Astrocyte (in vitro differentiated cells and primary cell): ENCODE data around the gene KIAA1671. TPM values are rescaled to one million over a fixed set of nuclear protein-coding genes. Genes with fewer than 3 reads are reported as not detected.

Experiments used
- DNase-seq: peaks from one replicate; pipeline ENCODE4 v3.0.0-alpha.2; 2010; ENCODE audit warnings: low read depth
- FAIRE-seq: peaks from 2 replicates; lab custom pipeline; 2011; peaks lifted over from hg19 to GRCh38; lab: Jason Lieb, UNC
- H2AFZ ChIP-seq: 2 replicates; pipeline ENCODE4 v1.6.0; 2012; ENCODE audit warnings: low read depth, low read length, inconsistent platforms
- H3K27ac ChIP-seq: 2 replicates; pipeline ENCODE4 v1.5.1; 2011; ENCODE audit warnings: low read depth, low read length, inconsistent platforms
- H3K27me3 ChIP-seq: 2 replicates; pipeline ENCODE4 v1.6.0; 2011; ENCODE audit warnings: low read length, inconsistent platforms; ENCODE audit not compliant: insufficient read depth
- H3K36me3 ChIP-seq: 2 replicates; pipeline ENCODE4 v1.5.1; 2011; ENCODE audit warnings: low read length, inconsistent platforms; ENCODE audit not compliant: insufficient read depth
- H3K4me1 ChIP-seq: 2 replicates; pipeline ENCODE4 v1.5.1; 2011; ENCODE audit warnings: low read length, inconsistent platforms; ENCODE audit not compliant: insufficient read depth
- H3K4me2 ChIP-seq: 2 replicates; pipeline ENCODE4 v1.6.0; 2012; ENCODE audit warnings: low read length, inconsistent platforms
- H3K4me3 ChIP-seq: 2 replicates; pipeline ENCODE4 v1.5.1; 2011; ENCODE audit warnings: low read depth, mild to moderate bottlenecking, low read length, inconsistent platforms; ENCODE audit not compliant: insufficient read depth
- H3K79me2 ChIP-seq: 2 replicates; pipeline ENCODE4 v1.6.0; 2012; ENCODE audit warnings: mild to moderate bottlenecking, low read length, inconsistent platforms; ENCODE audit not compliant: insufficient read depth
- H3K9ac ChIP-seq: 2 replicates; pipeline ENCODE4 v1.6.0; 2012; ENCODE audit warnings: mild to moderate bottlenecking, low read length, inconsistent platforms
- H3K9me3 ChIP-seq: 2 replicates; pipeline ENCODE4 v1.5.1; 2012; ENCODE audit warnings: low read depth, mild to moderate bottlenecking, low read length, inconsistent platforms; ENCODE audit not compliant: insufficient read depth
- H4K20me1 ChIP-seq: 2 replicates; pipeline ENCODE4 v1.6.0; 2012; ENCODE audit warnings: low read length, inconsistent platforms; ENCODE audit not compliant: insufficient read depth
- H3K27ac Mint-ChIP-seq: one replicate; pipeline ENCODE4 v1.8.0; 2021; ENCODE audit warnings: mild to moderate bottlenecking, mixed read lengths; ENCODE audit not compliant: unreplicated experiment
- H3K27me3 Mint-ChIP-seq: one replicate; pipeline ENCODE4 v1.8.0; 2021; ENCODE audit warnings: low read depth, mixed read lengths; ENCODE audit not compliant: unreplicated experiment
- H3K36me3 Mint-ChIP-seq: one replicate; pipeline ENCODE4 v1.8.0; 2021; ENCODE audit warnings: low read depth, mixed read lengths; ENCODE audit not compliant: unreplicated experiment
- H3K4me1 Mint-ChIP-seq: one replicate; pipeline ENCODE4 v1.8.0; 2021; ENCODE audit warnings: low read depth, mixed read lengths; ENCODE audit not compliant: unreplicated experiment
- H3K4me3 Mint-ChIP-seq: one replicate; pipeline ENCODE4 v1.8.0; 2021; ENCODE audit warnings: mild to moderate bottlenecking, moderate library complexity, mixed read lengths; ENCODE audit not compliant: unreplicated experiment
- H3K9me3 Mint-ChIP-seq: one replicate; pipeline ENCODE4 v1.8.0; 2021; ENCODE audit warnings: mild to moderate bottlenecking, mixed read lengths; ENCODE audit not compliant: unreplicated experiment
- EZH2 ChIP-seq: IDR thresholded peaks from 2 replicates; pipeline ENCODE4 v1.6.1; 2012; ENCODE audit warnings: mild to moderate bottlenecking, low read length, inconsistent platforms; ENCODE audit not compliant: insufficient read depth
- total RNA-seq: library from RNA; stranded (reverse); gene quantifications from 2 replicates; pipeline ENCODE4 v1.2.1, GENCODE V29; 2021
- TF ChIP-seq, protein P1 (sequence below): IDR thresholded peaks from 2 replicates; pipeline ENCODE4 v1.5.1; 2011; ENCODE audit warnings: low read depth, mild to moderate bottlenecking, inconsistent platforms, low read length, moderate library complexity; ENCODE audit not compliant: insufficient read depth

KIAA1671 gene
- total RNA-seq, 1 donor from 2014 or later = 28.4 TPM

DNA sequence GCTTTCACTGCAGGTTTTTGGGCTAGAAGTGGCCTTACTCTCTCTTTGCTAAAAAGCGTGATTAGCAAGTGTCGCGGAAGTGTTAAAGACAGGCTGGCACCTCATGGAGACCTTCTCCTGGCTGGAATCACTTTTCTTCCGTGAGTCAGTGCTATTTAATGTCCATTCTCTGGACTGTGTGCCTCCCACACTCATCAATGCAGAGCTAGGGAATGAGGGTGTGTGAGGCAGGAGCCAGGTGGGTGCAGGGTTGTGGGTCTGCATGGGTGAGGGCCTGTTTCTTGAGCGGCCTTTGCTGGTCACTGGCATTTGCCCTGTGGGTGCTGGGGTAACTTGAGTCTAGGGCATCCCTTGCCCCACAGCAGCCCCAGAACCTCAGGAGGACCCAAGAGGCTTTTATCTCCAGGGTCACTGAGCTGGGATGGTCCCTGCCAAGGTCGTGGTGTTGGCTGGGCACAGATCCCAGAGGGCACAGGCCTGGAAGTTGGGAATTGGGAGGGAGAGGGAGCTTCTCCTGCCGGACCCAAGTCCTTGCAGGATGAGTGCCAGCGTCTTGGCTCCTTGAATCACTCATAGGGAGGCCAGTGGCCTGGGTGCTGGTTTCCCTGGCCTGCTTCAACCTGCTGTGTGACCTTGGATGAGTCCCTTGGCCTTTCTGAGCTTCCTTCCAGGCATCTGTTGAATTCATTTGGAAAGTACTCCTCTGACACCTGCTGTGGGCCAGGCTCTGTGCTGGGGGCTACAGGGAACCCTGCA, 30.0 kb downstream of the KIAA1671 start:
- TF ChIP-seq, protein P1, sequence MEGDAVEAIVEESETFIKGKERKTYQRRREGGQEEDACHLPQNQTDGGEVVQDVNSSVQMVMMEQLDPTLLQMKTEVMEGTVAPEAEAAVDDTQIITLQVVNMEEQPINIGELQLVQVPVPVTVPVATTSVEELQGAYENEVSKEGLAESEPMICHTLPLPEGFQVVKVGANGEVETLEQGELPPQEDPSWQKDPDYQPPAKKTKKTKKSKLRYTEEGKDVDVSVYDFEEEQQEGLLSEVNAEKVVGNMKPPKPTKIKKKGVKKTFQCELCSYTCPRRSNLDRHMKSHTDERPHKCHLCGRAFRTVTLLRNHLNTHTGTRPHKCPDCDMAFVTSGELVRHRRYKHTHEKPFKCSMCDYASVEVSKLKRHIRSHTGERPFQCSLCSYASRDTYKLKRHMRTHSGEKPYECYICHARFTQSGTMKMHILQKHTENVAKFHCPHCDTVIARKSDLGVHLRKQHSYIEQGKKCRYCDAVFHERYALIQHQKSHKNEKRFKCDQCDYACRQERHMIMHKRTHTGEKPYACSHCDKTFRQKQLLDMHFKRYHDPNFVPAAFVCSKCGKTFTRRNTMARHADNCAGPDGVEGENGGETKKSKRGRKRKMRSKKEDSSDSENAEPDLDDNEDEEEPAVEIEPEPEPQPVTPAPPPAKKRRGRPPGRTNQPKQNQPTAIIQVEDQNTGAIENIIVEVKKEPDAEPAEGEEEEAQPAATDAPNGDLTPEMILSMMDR = no peak
- TF ChIP-seq EZH2 = no peak
- H2AFZ ChIP-seq = no peak overlapping the region
- no peaks in the 10 kb centered on the region for H3K9me3 Mint-ChIP-seq
- no peak overlapping the region for H3K27ac Mint-ChIP-seq
- H3K9ac ChIP-seq = no peak overlapping the region
- DNase-seq (peak; percentile 39), FAIRE-seq (no peak)
- no peak overlapping the region for H3K4me3 Mint-ChIP-seq
- peak overlapping the region; percentile 32 for H3K4me2 ChIP-seq
- H3K27me3 Mint-ChIP-seq = peaks cover 2% of the 10 kb centered on the region
- H3K4me1 Mint-ChIP-seq = peaks cover 20% of the 10 kb centered on the region
- no peak overlapping the region for H3K27ac ChIP-seq
- no peaks in the 10 kb centered on the region for H4K20me1 ChIP-seq
- no peaks in the 10 kb centered on the region for H3K36me3 ChIP-seq
- H3K27me3 ChIP-seq = no peaks in the 10 kb centered on the region
- no peaks in the 10 kb centered on the region for H3K79me2 ChIP-seq
- peaks cover 23% of the 10 kb centered on the region for H3K4me1 ChIP-seq
- H3K36me3 Mint-ChIP-seq = no peaks in the 10 kb centered on the region
- no peaks in the 10 kb centered on the region for H3K9me3 ChIP-seq
- no peak overlapping the region for H3K4me3 ChIP-seq

- H3K27me3 Mint-ChIP-seq = peaks cover 2% of the 10 kb centered on the region
- FAIRE-seq = no peak
- H3K4me1 Mint-ChIP-seq = peaks cover 19% of the 10 kb centered on the region
- no peak overlapping the region for H3K4me3 ChIP-seq
- no peaks in the 10 kb centered on the region for H3K9me3 Mint-ChIP-seq
- no peaks in the 10 kb centered on the region for H3K27me3 ChIP-seq
- TF ChIP-seq, protein P1 = no peak
- no peak for TF ChIP-seq EZH2
- H3K9me3 ChIP-seq = no peaks in the 10 kb centered on the region
- no peak overlapping the region for H3K27ac Mint-ChIP-seq
- no peak overlapping the region for H3K4me2 ChIP-seq
- no peaks in the 10 kb centered on the region for H3K36me3 ChIP-seq
- H3K79me2 ChIP-seq = no peaks in the 10 kb centered on the region
- H3K4me1 ChIP-seq = peaks cover 21% of the 10 kb centered on the region
- no peak for DNase-seq
- no peaks in the 10 kb centered on the region for H3K36me3 Mint-ChIP-seq
- no peaks in the 10 kb centered on the region for H4K20me1 ChIP-seq
- H3K9ac ChIP-seq = no peak overlapping the region
- no peak overlapping the region for H3K4me3 Mint-ChIP-seq
- no peak overlapping the region for H2AFZ ChIP-seq
- no peak overlapping the region for H3K27ac ChIP-seq
Observed at GRCh38 chr22:24983151-24983550, 30.6 kb downstream of the KIAA1671 start.

DNA sequence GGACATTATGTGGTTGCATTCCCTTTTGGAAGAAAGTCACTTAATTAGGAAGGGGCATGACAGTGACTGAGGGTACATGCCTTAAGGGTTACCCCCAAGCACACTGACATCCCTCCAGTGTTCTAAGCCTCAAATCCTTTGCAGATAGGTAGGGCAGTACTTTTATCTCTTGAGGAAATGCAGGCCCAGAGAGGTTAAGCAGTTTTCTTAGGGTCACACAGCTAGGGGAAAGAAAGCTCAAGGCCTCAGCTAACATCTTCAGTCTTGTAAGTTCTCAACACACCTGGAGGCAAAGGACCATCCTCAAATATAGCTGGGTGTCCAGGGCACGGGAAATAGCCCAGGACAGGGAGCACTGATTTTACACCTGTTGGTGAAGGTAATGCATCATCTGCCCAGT, 31.6 kb downstream of the KIAA1671 start:
- Histone ChIP-seq H3K27ac (no peak overlapping the region), H4K20me1 (no peaks in the 10 kb centered on the region), H3K27me3 (no peaks in the 10 kb centered on the region), H3K9me3 (no peaks in the 10 kb centered on the region), H3K4me2 (no peak overlapping the region), H3K9ac (no peak overlapping the region), H3K79me2 (no peaks in the 10 kb centered on the region), H2AFZ (no peak overlapping the region), H3K4me3 (no peak overlapping the region), H3K36me3 (no peaks in the 10 kb centered on the region), H3K4me1 (peaks cover 21% of the 10 kb centered on the region)
- no peak overlapping the region for H3K27ac Mint-ChIP-seq
- no peak for DNase-seq
- H3K27me3 Mint-ChIP-seq = peaks cover 2% of the 10 kb centered on the region
- H3K4me1 Mint-ChIP-seq = peaks cover 18% of the 10 kb centered on the region
- H3K36me3 Mint-ChIP-seq = no peaks in the 10 kb centered on the region
- TF ChIP-seq EZH2 = no peak
- no peak for FAIRE-seq
- H3K4me3 Mint-ChIP-seq = no peak overlapping the region
- no peaks in the 10 kb centered on the region for H3K9me3 Mint-ChIP-seq
